Fibroblast of pulmonary artery (primary cell): Measurements from ENCODE around the gene PURA.

Experiments
- DNase-seq: peaks from one replicate; pipeline ENCODE4 v3.0.0-alpha.2; 2010; ENCODE audit warnings: low read depth
- H3K4me3 ChIP-seq: replicated peaks from 2 replicates; pipeline ENCODE4 v1.5.1; 2011; ENCODE audit warnings: low read depth, mild to moderate bottlenecking, control low read depth, low read length, moderate library complexity
- CTCF ChIP-seq: IDR thresholded peaks from 2 replicates; pipeline ENCODE4 v1.5.1; 2011; ENCODE audit warnings: mild to moderate bottlenecking, control low read depth, low read length, inconsistent platforms; ENCODE audit errors: missing control alignments

Gene PURA

GRCh38 chr5:140126315-140127012 is 12.6 kb downstream of the PURA start:
- no peak for TF ChIP-seq CTCF
- H3K4me3 ChIP-seq, result no peak overlapping the region
- DNase-seq, result no peak

DNA sequence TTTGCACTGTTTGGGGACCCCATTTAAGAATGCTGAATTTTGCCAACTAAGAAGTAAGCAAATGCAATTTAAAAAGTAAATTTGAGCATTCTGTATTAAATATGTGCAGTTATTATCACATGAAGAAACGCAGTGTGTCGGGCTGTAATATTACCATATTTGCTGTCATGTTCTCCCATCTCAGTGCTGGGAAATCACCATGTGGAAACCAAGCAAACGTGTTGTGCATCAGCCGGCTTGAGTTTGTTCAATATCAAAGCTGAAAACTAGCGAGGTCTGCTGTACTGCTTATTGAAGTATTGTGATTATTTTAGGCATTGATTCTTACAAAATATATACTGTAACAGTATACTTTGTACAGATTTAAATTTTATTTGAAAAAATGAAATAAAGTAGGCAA is 14.5 kb downstream of the PURA start:
- no peak overlapping the region for H3K4me3 ChIP-seq
- no peak for DNase-seq
- TF ChIP-seq CTCF, result no peak

- no peak for DNase-seq
- no peak overlapping the region for H3K4me3 ChIP-seq
- no peak for TF ChIP-seq CTCF
These were observed 17.2 kb downstream of the PURA start for GRCh38 chr5:140130949-140131733.

GRCh38 chr5:140131967-140132409 is 18.1 kb downstream of the PURA start:
- no peak overlapping the region for H3K4me3 ChIP-seq
- TF ChIP-seq CTCF, result no peak
- DNase-seq, result peak; percentile 86

DNA sequence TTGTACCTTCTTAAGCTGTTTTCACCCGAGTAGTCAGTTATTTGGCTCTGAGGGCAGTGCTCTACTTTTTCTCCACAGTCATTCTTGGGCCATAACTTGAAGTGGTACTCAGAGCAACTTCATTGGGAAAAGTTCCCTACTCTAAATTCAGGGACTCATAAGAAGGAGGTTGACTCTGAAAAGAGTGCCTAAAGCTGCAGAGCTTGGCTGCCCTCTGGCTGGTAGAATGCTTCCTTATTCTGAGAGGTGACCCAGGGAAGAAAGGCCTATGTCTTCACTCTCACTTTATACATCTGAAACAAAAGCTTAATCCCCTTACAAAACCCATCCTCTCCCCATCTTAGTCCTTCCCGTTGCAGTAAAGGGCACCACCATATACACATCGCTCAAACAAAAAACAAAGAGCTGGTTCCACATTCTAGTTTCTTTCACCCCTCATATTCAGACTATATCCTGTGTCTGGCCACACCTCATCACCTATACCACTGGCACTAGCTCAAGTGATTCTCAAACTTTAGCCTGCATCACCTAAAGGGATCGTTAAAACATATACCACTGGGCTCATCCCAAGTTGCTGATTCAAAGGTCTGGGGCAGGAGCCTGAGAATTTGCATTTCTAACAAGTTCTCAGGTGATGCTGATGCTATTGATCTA is 19.7 kb downstream of the PURA start:
- H3K4me3 ChIP-seq, result no peak overlapping the region
- TF ChIP-seq CTCF, result no peak
- no peak for DNase-seq

DNA sequence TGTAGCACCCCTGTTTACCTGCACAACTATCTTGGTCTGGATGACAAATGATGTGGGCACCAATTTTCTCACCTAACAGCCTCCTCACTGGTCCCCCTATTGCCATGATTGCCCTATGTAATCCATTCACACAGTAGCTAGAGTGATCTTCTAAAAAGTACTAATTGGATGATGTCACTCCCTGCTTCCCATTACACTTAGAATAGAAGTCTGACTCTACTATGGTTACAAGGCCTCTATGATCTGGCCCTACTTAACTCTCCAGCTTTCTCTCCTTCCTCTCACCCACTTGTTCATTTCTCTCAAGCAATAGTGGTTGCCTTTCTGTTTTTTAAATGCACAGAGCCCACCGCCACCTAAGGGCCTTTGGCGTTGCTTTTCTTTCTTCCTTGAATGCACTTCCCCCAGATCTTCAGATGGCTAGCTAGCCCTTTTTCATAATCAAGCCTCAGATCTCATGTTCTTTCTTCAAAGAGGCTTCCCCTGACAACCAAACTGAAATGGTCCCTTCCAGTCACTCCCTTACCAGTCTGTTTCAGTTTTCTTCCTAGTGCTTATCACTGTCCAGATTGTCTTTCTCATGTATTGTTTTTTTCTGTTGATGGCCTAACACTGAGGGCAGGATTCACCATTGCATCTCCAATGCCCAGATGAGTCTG is 20.5 kb downstream of the PURA start:
- H3K4me3 ChIP-seq, result no peak overlapping the region
- no peak for DNase-seq
- no peak for TF ChIP-seq CTCF
